ENCODE measurements around the gene GPNMB.
"Not testable (repeated sequence)": the region's sequence is repeated elsewhere in the genome, so short reads cannot be mapped to it uniquely, and the experiment has no call there.

GPNMB gene

GRCh38 chr7:23246555-23246954 is at the start of gene GPNMB:
TSS of gene GPNMB (plus strand) at chr7:23246775. CDS start at chr7:23246858, 83 bp downstream.
- no peak for DNase-seq

GRCh38 chr7:23197745-23198144 is 48.8 kb upstream of the GPNMB start:
- DNase-seq = not testable (repeated sequence)

- DNase-seq = no peak
These were observed 46.2 kb upstream of the GPNMB start for GRCh38 chr7:23200331-23200730.

GRCh38 chr7:23204241-23204640 is 42.3 kb upstream of the GPNMB start:
- no peak for DNase-seq

GRCh38 chr7:23205577-23205908 is 41.0 kb upstream of the GPNMB start:
- no peak for DNase-seq

GRCh38 chr7:23205909-23206767 is 40.4 kb upstream of the GPNMB start:
- DNase-seq = no peak

GRCh38 chr7:23207021-23207420 is 39.6 kb upstream of the GPNMB start:
- DNase-seq = no peak

- no peak for DNase-seq
These were observed 38.7 kb upstream of the GPNMB start for GRCh38 chr7:23207884-23208283.

GRCh38 chr7:23208316-23208715 is 38.3 kb upstream of the GPNMB start:
- DNase-seq = no peak

GRCh38 chr7:23210506-23210905 is 36.1 kb upstream of the GPNMB start:
- DNase-seq = no peak

- no peak for DNase-seq
These were observed 35.0 kb upstream of the GPNMB start for GRCh38 chr7:23211589-23211988.

GRCh38 chr7:23212395-23212794 is 34.2 kb upstream of the GPNMB start:
- DNase-seq = no peak

GRCh38 chr7:23212841-23213240 is 33.7 kb upstream of the GPNMB start:
- DNase-seq = no peak

- no peak for DNase-seq
These were observed 32.8 kb upstream of the GPNMB start for GRCh38 chr7:23213755-23214154.

- no peak for DNase-seq
These were observed 32.2 kb upstream of the GPNMB start for GRCh38 chr7:23214423-23214822.

- no peak for DNase-seq
These were observed 31.6 kb upstream of the GPNMB start for GRCh38 chr7:23214938-23215337.

GRCh38 chr7:23216021-23216420 is 30.6 kb upstream of the GPNMB start:
- no peak for DNase-seq

GRCh38 chr7:23218196-23218595 is 28.4 kb upstream of the GPNMB start:
- DNase-seq = no peak

- DNase-seq = no peak
These were observed 25.8 kb upstream of the GPNMB start for GRCh38 chr7:23220690-23221305.

GRCh38 chr7:23222439-23223030 is 24.0 kb upstream of the GPNMB start:
- no peak for DNase-seq

- not testable (repeated sequence) for DNase-seq
These were observed 22.2 kb upstream of the GPNMB start for GRCh38 chr7:23224364-23224763.

- DNase-seq = no peak
These were observed 19.6 kb upstream of the GPNMB start for GRCh38 chr7:23226844-23227450.

GRCh38 chr7:23228412-23228811 is 18.2 kb upstream of the GPNMB start:
- no peak for DNase-seq

- DNase-seq = no peak
These were observed 15.9 kb upstream of the GPNMB start for GRCh38 chr7:23230641-23231101.
